SH-SY5Y (cell line): ENCODE measurements around the gene PCARE.

Experiments used
- GATA2 ChIP-seq: IDR thresholded peaks from 2 replicates; pipeline ENCODE4 v1.6.1; 2011; ENCODE audit warnings: mild to moderate bottlenecking, low read depth, low read length
- GATA3 ChIP-seq: IDR thresholded peaks from 2 replicates; pipeline ENCODE4 v1.6.1; 2011; ENCODE audit warnings: low read depth, mild to moderate bottlenecking, low read length, moderate library complexity

DNA sequence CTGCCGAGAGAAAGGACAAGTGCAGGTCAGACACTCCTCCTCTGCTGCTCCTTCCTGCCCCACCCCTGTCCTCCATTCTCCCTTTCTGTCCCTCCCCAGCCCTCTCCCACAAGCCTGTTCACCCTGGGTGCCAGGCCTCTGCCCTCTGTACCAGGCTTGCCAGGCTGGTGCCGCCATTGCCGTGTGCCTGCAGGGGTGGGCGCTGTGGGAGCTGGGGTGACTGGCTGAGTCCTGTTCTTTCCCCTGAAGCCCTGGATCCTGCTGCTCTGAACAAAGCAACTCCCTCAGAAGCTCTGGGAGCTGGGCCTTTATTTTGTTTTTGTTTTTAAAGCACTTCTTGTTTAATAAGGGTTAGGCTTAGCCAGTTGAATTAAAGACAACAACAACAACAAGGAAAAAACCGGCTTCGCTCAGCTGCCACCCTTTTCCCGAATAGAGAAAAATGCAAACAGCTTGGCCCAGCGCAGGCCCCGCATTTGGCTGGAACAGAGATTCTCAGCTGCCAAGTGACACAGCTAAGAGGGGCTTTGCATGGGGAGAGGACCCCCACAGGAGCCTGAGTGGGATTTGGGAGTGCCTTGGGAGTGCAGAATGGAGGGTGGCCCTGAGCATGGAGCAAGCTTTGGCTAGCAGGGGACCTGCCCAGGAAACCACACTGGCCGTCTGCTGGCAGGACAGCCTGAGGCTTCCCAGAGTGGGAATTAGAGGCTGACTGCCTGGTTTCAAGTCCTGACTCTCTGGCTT is 9.1 kb downstream of the PCARE start:
- TF ChIP-seq GATA2 (no peak), GATA3 (no peak)
